ENCODE results near the gene GNAQ. TPM values are rescaled to one million over a fixed set of nuclear protein-coding genes. Genes with fewer than 3 reads are reported as not detected.

Gene GNAQ
- total RNA-seq, 3 donors from 2014 or later (not counting 1 experiment from before 2014, with no cell fraction given), result 17.8 to 51.6 (median 24.5) TPM

DNA sequence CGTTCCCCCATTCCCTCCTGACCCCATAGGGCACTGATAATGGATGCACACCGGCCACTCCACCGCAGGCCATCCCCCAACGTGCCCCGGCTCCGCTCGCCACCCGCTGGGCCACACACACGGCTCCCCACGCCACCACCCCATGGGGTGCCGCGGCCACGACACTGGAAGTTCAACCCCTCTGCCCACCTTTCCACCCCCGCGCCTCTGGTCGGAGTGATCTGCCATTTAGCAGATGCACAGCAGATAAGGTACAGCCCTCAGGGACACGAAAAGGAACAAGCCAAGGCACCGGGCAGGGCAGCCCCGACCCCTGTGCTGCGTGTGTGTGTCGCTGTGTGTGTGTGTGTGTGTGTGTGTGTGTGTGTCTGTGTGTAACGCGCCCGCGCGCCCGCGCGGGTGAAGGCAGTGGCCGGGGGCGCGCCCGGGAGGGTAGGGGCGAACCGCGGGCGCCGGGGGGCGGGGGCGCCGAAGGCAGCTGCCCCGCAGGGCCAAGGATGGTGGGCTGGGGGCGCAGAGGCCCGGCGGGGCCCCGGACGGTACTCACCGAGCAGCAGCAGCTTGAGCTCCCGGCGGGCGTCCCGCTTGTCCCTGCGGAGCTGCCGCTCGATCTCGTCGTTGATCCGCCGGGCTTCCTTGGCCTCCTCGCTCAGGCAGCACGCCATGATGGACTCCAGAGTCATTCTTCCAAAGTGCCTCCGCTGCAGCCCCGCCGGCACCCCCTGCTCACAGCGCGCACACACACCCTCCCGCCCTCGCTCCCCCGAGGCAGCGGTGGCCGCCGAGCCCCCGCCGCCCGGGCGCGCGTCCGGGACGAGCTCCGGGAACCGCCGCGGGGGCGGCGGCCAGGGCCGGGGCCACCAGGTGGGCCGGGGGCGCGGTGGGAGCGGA lies 813 bp downstream of the GNAQ start:
- H3K36me3 Mint-ChIP-seq, result no peaks in the 10 kb centered on the region
- Histone ChIP-seq H3K9me3 (ENCODE audit: control insufficient read depth, insufficient read depth, low read length) (no peaks in the 10 kb centered on the region), H3K27ac (ENCODE audit: low read length) (peak overlapping the region; percentile 55), H3K27me3 (ENCODE audit: control insufficient read depth, insufficient read depth, low read length) (peaks cover 2% of the 10 kb centered on the region), H3K4me1 (ENCODE audit: control insufficient read depth, insufficient read depth, low read length) (peaks cover 22% of the 10 kb centered on the region), H3K4me3 (ENCODE audit: low read length) (peak overlapping the region; percentile 52), H3K36me3 (ENCODE audit: control insufficient read depth, insufficient read depth, low read length) (no peaks in the 10 kb centered on the region)
- TF ChIP-seq, protein P1, sequence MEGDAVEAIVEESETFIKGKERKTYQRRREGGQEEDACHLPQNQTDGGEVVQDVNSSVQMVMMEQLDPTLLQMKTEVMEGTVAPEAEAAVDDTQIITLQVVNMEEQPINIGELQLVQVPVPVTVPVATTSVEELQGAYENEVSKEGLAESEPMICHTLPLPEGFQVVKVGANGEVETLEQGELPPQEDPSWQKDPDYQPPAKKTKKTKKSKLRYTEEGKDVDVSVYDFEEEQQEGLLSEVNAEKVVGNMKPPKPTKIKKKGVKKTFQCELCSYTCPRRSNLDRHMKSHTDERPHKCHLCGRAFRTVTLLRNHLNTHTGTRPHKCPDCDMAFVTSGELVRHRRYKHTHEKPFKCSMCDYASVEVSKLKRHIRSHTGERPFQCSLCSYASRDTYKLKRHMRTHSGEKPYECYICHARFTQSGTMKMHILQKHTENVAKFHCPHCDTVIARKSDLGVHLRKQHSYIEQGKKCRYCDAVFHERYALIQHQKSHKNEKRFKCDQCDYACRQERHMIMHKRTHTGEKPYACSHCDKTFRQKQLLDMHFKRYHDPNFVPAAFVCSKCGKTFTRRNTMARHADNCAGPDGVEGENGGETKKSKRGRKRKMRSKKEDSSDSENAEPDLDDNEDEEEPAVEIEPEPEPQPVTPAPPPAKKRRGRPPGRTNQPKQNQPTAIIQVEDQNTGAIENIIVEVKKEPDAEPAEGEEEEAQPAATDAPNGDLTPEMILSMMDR (IDR thresholded peaks at IDR 0.05), result no peak
- under 1% methylated on average over 91 of the region's 91 CpGs for WGBS (ENCODE audit: insufficient coverage)
- H3K9me3 Mint-ChIP-seq, result no peaks in the 10 kb centered on the region
- H3K27ac Mint-ChIP-seq, result peak overlapping the region; percentile 90 to 92
- ATAC-seq (peak; percentile 25 to 52 (median 41)), DNase-seq (peak; percentile 47 to 75)
- intact Hi-C loops (cut with micrococcal nuclease), result loop anchor here (5.0 to 10.0 kb wide), 4 partner anchors 184 to 853 kb away; partner anchors contain the start of gene VPS13A
- peaks cover 16 to 18% of the 10 kb centered on the region in 2 donors for H3K27me3 Mint-ChIP-seq (ENCODE audit: low read depth in 2 of 2)
- H3K4me3 Mint-ChIP-seq, result peak overlapping the region; percentile 91
- H3K4me1 Mint-ChIP-seq, result peaks cover 42 to 43% of the 10 kb centered on the region in 2 donors

DNA sequence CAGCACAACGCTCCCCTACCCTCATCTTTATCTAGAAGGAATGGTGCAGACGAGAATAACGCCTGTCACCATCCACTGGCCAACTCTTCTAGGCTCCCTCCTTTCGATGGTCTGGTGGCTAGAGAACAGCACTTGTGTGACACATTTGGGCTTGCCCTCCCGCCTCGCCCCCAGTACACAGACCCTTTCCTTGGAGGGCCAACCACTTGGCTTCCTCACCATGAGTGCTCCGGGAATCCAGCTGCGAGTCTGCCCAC lies 1.4 kb downstream of the GNAQ start:
- Mint-ChIP-seq H3K4me1 (peaks cover 39 to 44% of the 10 kb centered on the region in 2 donors), H3K27me3 (ENCODE audit: low read depth in 2 of 2) (peaks cover 12 to 14% of the 10 kb centered on the region in 2 donors), H3K27ac (peak overlapping the region; percentile 90 to 92), H3K36me3 (no peaks in the 10 kb centered on the region), H3K4me3 (peak overlapping the region; percentile 91), H3K9me3 (no peaks in the 10 kb centered on the region)
- ATAC-seq, result peak; percentile 11 to 32 (median 12)
- Histone ChIP-seq H3K27ac (ENCODE audit: low read length) (peak overlapping the region; percentile 55), H3K27me3 (ENCODE audit: control insufficient read depth, insufficient read depth, low read length) (peaks cover 2% of the 10 kb centered on the region), H3K4me3 (ENCODE audit: low read length) (peak overlapping the region; percentile 52), H3K9me3 (ENCODE audit: control insufficient read depth, insufficient read depth, low read length) (no peaks in the 10 kb centered on the region), H3K4me1 (ENCODE audit: control insufficient read depth, insufficient read depth, low read length) (peaks cover 20% of the 10 kb centered on the region), H3K36me3 (ENCODE audit: control insufficient read depth, insufficient read depth, low read length) (no peaks in the 10 kb centered on the region)
- TF ChIP-seq, protein P1 (IDR thresholded peaks at IDR 0.05), result no peak
- peak in 1 of 2 donors; percentile 26 for DNase-seq
- intact Hi-C loops (cut with micrococcal nuclease), result loop anchor here (5.0 to 10.0 kb wide), 4 partner anchors 185 to 853 kb away; partner anchors contain the start of gene VPS13A
- 5% methylated on average over 8 of the region's 8 CpGs for WGBS (ENCODE audit: insufficient coverage)

DNA sequence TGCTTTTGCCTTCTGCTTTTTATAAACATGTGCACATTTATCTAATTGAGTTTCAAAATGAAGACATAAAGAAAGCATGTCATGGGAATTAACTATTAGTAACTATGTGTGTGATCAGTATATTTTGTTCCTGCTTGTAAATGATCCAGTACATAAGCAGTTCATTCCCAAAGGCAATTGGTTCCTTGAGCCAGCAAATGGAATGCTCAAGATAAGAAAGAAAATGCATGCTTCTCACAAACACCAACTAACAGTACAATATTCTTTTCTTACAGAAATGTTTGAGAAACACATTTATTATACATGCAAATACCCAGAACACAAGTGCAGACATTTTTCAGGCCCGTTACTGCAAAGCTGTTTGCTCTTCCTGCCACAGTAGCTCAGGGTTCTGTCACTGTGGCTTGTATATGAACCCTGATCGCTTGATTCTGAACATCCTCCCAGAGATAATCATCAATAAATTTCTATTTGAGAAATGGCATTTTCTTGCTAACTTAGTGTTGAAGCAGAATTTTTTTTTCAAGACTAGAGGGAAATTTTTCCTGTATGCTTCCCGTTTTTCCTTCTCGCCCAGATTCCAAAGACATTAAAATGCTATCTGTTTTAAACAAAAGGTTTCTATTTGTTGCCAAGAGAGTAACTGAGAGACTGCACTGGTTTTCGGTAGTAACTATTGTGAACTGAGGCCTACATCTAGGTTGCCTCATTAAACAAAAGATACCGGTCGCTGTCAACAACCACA lies 1.9 kb downstream of the GNAQ start:
- WGBS (ENCODE audit: insufficient coverage), result 13% methylated on average over 7 of the region's 7 CpGs
- peaks cover 9 to 14% of the 10 kb centered on the region in 2 donors for H3K27me3 Mint-ChIP-seq (ENCODE audit: low read depth in 2 of 2)
- no peaks in the 10 kb centered on the region for H3K9me3 ChIP-seq (ENCODE audit: control insufficient read depth, insufficient read depth, low read length)
- TF ChIP-seq, protein P1 (IDR thresholded peaks at IDR 0.05), result no peak
- no peaks in the 10 kb centered on the region for H3K9me3 Mint-ChIP-seq
- DNase-seq, result peak in 1 of 2 donors; percentile 63
- peaks cover 17% of the 10 kb centered on the region for H3K4me1 ChIP-seq (ENCODE audit: control insufficient read depth, insufficient read depth, low read length)
- H3K4me3 ChIP-seq (ENCODE audit: low read length), result peak overlapping the region; percentile 52
- intact Hi-C loops (cut with micrococcal nuclease), result loop anchor here (5.0 to 10.0 kb wide), 4 partner anchors 185 to 852 kb away; partner anchors contain the start of gene VPS13A
- H3K4me3 Mint-ChIP-seq, result peak overlapping the region; percentile 91
- ATAC-seq, result no peak
- H3K27ac Mint-ChIP-seq, result peak overlapping the region; percentile 90 to 92
- peaks cover 34 to 40% of the 10 kb centered on the region in 2 donors for H3K4me1 Mint-ChIP-seq
- H3K27ac ChIP-seq (ENCODE audit: low read length), result peak overlapping the region; percentile 55
- H3K36me3 ChIP-seq (ENCODE audit: control insufficient read depth, insufficient read depth, low read length), result no peaks in the 10 kb centered on the region
- peaks cover 2% of the 10 kb centered on the region for H3K27me3 ChIP-seq (ENCODE audit: control insufficient read depth, insufficient read depth, low read length)
- no peaks in the 10 kb centered on the region for H3K36me3 Mint-ChIP-seq

All from natural killer cell (primary cell).